ENCODE data around the gene LMLN.
A peak's percentile ranks its signal among the peaks of the same experiment; 100 is the strongest.
"Not testable (repeated sequence)": the region's sequence is repeated elsewhere in the genome, so short reads cannot be mapped to it uniquely, and the experiment has no call there.

Gene LMLN

GRCh38 chr3:198027799-198028390 lies 67.9 kb downstream of the LMLN start:
- no peak for DNase-seq

DNA sequence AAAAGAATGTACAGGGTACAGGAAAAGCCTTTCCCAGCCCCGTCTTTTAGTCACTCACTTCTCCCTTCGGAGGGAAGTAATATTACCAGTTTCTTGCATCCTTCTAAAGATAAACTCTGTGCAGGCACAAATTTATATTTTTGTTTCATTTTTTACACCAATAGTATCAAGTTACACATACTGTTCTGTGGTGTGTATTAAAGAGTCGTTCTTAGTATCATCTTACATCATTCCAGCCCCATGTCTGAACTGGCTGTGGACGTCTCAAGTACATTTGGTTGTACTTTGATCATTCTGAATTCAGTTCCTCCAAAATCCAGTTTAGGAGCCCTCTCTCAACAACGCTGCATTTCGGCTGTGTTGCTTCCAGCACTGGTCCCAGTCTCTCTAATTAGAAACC lies 68.7 kb downstream of the LMLN start:
- DNase-seq, result no peak

DNA sequence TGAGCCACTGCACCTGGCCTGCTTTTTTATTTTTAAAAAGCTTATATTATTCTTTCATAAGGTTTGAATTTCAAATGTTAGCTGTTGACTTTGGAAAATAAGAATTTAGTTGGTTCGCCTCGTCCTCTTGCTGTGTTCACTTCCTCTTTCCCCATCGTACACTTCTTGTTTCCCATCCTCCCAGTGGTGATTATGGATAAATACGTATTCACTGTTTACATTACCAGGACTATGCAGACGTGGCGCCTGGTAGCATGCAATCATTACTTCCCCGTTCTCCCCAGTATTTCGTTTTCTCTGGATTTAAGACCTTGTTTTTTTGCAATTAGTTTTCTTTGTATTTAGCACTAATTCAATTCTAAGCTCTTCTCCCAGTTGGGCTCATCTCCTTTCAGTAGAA lies 70.1 kb downstream of the LMLN start:
- no peak for DNase-seq

DNA sequence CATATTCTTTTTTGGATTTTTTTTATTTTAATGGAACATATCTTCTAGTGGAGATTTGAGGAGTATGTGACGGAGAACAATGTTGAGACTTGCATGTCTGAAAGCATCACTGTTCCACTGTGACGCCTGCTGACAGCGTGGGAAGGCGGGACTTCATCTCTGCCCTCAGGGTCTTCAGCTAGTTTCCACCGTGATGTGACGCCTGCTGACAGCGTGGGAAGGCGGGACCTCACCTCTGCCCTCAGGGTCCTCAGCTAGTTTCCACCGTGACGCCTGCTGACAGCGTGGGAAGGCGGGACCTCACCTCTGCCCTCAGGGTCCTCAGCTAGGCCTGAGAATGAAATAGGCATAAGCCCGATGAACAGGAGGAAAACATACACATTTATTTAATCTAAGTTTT lies 70.7 kb downstream of the LMLN start:
- no peak for DNase-seq

- no peak for DNase-seq
These were observed 72.3 kb downstream of the LMLN start for GRCh38 chr3:198032039-198032936.

DNA sequence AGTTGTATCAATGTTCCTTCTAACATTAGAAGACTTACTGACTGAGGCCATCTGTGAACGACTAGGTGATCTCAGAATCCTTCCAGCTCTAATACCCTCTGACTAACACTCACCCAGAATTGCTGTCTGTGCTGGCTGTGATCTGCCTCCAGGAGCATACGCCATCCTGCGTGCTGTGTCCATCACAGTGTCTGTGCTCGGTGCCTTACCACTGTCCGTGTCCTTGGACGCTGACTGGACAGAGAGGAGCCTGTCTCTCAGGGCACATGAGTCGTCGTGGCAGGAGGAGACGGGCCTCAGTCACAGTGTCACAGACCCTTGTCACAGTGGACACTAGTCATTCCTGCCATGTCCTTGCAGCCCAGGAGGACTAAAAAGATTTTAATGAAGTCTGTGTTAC lies 83.1 kb downstream of the LMLN start:
- no peak for DNase-seq

- no peak for DNase-seq
These were observed 86.3 kb downstream of the LMLN start for GRCh38 chr3:198046120-198046857.

DNA sequence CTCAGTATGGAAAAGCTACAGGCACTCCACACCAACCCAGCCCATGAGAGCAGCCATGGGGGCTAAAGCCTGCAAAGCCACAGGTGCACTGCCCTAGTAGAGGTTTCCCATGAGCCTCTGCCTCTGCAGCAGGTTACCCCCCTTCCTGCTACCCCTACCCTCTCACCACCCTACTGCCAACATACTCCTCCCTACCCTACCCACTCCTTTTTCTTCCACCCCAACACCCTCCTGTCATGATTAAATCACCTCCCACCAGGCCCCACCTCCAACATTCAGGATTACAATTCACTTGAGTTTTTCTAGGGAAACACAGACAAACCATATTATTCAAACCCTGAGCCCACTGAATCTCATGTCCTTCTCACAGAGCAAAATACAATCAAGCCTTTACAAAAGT lies 88.4 kb downstream of the LMLN start:
- DNase-seq, result no peak

DNA sequence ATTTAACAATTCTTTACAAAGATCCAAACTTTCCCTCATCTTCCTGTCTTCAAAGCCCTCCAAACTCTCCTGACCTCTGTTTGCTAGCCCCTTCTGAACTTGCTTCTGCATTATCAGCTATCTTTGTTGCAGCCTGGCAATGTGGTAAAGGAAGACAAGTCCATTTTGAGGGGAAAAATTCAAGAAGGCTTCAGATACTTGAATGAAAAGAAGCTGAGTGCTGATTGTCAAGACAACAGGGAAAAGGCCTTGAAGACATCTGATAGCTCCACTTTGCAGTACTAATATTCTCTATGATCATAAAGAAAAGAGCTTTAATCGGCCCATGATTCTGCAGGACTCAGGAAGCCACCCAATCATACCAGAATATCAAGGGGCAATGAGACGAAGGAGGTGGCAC lies 91.8 kb downstream of the LMLN start:
- no peak for DNase-seq

DNA sequence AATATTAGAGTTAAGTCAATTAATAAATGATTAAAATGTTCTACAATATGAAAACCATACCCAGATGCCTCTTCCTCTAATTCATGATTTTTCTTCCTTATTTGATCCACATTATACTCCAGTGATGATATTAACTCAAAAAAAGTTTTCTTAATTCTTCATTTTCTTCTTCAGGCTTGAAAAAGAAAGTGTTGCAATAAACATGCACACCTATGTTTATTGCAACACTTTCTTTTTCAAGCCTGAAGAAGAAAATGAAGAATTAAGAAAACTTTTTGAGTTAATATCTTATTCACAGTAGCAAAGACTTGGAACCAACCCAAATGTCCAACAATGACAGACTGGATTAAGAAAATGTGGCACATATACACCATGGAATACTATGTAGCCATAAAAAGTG lies 93.4 kb downstream of the LMLN start:
- not testable (repeated sequence) for DNase-seq

GRCh38 chr3:198061119-198062067 lies 101.4 kb downstream of the LMLN start:
- DNase-seq, result no peak

- DNase-seq, result no peak
These were observed 102.0 kb downstream of the LMLN start for GRCh38 chr3:198062068-198062465.

DNA sequence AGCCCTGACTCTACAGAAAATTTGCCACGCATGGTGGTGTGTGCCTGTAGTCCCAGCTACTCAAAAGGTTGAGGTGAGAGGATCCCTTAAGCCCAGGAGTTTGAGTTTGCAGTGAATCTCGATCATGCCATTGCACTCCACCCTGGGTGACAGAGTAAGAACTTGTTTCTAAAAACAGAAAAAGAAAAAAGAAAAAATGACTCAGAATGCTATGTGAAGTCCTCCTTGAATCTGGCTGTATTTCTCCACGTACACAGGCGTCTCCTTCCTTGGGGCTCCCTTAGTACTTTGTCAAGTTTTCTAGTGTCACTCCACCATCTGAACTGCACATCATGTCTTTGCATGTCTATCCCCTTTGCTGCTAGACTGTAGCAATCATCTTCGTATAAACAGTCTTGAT lies 104.4 kb downstream of the LMLN start:
- DNase-seq, result no peak

- DNase-seq, result no peak
These were observed 105.9 kb downstream of the LMLN start for GRCh38 chr3:198065897-198066296.

DNA sequence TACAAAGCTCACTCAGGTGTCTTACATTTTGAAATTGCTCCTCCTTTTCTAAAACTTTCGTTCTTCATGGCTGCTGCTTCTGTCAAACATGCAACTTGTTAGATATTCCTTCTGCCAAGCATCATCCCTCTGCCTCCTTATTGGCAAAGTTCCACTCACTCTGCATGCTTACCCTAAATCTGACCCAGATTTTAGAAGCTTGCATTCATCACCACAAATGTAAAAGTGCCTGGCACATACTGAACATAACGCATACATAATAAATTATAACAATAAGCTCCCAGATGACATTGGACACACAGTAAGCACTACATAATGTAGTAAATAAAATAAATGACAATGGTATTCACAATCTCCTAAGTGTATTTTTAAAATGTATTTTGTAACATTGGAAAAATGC lies 107.4 kb downstream of the LMLN start:
- no peak for DNase-seq

- DNase-seq, result no peak
These were observed 110.9 kb downstream of the LMLN start for GRCh38 chr3:198070871-198071270.

GRCh38 chr3:198071602-198072287 lies 111.7 kb downstream of the LMLN start:
- peak; percentile 51 for DNase-seq

DNA sequence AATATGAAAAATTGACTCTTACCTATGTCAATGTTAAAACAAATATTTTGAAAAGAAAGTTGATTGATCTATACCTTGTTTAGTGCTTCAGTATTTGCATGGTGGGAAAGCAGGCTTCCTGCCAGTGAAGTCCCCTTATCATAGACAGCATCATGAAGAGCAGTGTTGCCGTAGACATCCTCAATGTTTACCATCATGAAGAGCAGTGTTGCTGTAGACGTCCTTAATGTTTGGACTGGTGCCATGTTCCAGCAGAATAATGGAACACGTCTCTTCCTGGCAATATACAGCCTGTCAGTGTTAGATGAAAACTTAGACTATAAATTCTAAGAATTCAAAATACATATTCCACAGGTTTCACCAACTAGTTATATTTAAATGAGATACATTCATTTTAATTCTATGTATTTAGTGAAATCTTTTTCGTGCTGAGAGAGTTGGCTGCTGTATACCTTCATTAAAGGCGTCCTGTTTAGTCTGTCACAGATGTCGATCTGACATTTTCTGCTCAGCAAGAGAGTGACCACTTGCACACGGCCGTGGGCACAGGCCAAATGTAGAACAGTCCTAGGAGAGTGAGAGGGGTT lies 116.8 kb downstream of the LMLN start:
- no peak for DNase-seq

GRCh38 chr3:198079771-198080520 lies 119.9 kb downstream of the LMLN start:
- peak; percentile 55 for DNase-seq

DNA sequence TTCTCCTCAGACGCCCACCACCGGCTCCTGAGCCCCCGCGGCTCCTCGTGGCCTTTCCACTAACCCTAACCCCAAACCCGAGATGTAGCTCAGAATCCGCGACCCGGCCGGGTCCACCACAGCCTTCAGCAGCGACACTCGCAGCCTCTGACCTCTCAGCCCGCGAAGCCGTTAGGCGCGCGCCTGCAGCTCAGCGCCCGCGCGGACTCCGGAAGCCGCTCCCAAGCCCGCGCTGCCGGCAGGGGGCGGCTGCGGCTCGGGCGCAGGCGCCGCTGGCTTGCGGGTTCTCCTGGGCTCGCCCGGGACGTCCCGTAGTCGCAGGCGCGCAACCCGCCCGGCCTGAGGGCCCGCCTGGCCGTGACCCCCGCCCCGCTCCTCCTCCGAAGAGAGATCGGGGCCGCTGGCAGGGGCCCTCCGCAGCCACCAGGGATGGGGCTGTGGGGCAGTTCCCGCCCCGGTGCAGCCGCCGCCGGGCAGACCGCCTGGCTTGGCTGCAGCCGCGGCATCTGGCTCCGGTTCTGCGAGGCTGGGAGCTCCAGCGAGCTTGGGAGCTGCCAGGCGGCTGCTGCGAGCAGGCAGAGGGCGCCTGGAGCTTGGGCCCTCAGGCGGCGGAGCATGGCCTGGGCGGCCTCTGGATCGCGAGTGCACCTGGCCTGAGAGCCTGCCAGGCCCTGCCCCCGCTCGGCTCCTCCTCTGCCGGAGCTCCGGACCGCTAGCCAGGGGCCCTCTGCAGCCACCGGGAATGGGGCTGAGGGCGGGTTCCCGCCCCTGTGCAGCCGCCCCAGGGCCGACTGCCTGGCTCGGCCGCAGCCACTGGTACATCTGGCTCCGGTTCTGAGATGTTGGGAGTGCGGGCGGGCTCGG lies 120.7 kb downstream of the LMLN start:
- peak; percentile 76 for DNase-seq

Measured in activated naive CD4-positive, alpha-beta T cell treated with Interleukin-2 at 50 U/mL for 16 hours (primary cell).